HG02623 (cell line): ENCODE data around the gene CCDC43.
"Not testable (repeated sequence)": the region's sequence is repeated elsewhere in the genome, so short reads cannot be mapped to it uniquely, and the experiment has no call there.

Source experiments
- ATAC-seq: cut with Tn5 transposase; IDR thresholded peaks from one replicate; pipeline ENCODE4 v1.9.1; 2021; ENCODE audit warnings: moderate library complexity; ENCODE audit not compliant: unreplicated experiment

The CCDC43 gene

DNA sequence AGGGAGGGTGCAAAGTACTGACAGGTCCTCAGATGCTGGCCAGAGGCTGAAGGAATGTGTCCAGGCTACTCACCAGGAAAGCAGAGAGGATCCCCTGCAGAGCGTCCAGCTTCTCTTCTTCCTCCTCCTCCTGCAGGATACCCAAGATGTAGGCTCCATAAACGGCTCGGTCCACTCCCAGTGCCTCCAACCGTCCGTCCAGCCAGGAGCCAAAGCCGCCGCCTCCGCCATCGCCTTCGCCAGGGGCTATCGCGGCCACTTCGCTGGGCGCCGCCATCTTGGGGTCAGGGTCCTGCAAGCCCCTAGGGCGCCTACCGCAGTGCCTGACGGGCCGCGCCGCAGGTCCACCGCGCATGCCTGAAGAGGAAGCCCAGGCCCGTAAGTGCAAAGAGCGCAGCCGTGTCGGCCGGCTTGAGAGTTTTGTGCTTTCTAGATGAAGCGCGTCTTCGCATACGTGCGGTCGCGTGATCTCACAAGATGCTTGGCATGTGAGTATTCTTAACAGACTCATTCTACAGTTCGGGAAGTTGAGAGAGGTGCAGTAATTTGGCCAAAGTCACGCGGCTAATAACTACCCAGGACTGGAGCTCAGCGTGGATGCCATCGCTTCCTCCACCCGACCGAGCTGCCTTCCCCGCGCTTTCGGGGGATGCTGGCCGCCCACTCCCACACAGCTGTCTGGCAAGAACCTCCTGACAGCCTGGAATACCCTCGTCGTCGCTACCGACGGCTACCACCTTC, at the start of gene CCDC43:
CCDC43 (minus strand) TSS at position 300 of the 741 bp plus-strand sequence; CDS start at position 277, 23 bp downstream.
- peak; percentile 76 for ATAC-seq

GRCh38 chr17:44738214-44738906, 48.8 kb upstream of the CCDC43 start:
- ATAC-seq = no peak

- no peak for ATAC-seq
Measured at GRCh38 chr17:44736551-44737240, 47.1 kb upstream of the CCDC43 start.

GRCh38 chr17:44734272-44734671, 44.7 kb upstream of the CCDC43 start:
- ATAC-seq = no peak

DNA sequence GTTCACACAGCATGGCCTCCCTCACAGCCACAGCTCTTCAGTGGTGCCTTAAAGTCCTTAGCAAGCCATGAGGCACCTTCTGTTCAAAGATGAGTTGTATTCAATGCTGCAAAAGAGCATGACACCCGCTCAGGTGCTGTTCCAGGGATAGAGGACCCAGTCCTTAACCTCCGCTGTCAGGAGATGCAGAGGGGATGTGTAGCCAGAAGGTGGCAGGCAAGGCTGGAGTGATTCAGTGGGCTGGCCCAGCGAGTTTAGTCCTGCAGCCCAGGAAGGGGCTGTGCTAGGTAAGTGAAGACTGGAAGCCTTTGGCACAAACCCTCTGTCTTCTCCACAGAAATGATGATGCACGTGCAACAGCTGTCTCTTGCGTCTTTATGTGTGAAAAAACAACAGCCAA, 44.2 kb upstream of the CCDC43 start:
- no peak for ATAC-seq

- not testable (repeated sequence) for ATAC-seq
Measured at GRCh38 chr17:44726121-44726520, 36.5 kb upstream of the CCDC43 start.

DNA sequence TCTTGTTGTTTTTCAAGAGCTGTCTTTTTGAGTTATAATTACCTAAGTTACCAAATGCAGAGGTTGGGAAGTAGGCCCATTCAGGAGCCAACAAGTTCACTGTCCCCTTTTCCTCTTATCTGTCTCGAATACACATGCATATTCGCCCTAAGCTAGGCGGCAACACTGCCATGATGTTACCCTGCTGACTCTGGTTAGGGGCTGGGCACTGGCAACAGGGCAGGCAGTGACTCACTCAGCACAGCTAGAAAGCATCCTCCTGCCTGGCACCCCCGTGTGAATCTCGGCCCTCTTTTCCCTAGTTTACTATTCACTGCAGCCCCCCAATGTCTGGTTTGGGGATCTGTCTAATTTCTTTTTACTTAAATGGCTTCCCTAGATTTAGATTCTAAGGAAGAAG, 32.7 kb upstream of the CCDC43 start:
- no peak for ATAC-seq

- ATAC-seq = no peak
Measured at GRCh38 chr17:44719444-44719843, 29.9 kb upstream of the CCDC43 start.

- ATAC-seq = peak; percentile 50
Measured at GRCh38 chr17:44708401-44709263, 19.1 kb upstream of the CCDC43 start, which contains the start of gene DBF4B. Gene DBF4B, plus strand, starts transcription at chr17:44708665. Its CDS starts 156 bp downstream, at chr17:44708821.

GRCh38 chr17:44707755-44708400, 18.3 kb upstream of the CCDC43 start:
- ATAC-seq = no peak

DNA sequence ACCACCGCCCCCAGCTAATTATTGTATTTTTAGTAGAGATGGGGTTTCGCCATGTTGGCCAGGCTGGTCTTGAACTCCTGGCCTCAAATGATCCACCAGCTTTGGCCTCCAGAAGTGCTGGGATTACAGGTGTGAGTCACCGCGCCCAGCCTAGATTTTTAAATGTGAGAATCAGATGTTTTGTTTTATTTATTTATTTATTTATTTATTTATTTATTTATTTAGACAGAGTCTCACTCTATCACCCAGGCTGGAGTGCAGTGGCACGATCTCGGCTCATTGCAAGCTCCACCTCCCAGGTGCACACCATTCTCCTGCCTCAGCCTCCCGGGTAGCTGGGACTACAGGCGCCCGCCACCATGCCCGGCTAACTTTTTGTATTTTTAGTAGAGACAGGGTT, 10.7 kb upstream of the CCDC43 start:
- not testable (repeated sequence) for ATAC-seq

GRCh38 chr17:44693609-44694008, 4.0 kb upstream of the CCDC43 start:
- no peak for ATAC-seq

DNA sequence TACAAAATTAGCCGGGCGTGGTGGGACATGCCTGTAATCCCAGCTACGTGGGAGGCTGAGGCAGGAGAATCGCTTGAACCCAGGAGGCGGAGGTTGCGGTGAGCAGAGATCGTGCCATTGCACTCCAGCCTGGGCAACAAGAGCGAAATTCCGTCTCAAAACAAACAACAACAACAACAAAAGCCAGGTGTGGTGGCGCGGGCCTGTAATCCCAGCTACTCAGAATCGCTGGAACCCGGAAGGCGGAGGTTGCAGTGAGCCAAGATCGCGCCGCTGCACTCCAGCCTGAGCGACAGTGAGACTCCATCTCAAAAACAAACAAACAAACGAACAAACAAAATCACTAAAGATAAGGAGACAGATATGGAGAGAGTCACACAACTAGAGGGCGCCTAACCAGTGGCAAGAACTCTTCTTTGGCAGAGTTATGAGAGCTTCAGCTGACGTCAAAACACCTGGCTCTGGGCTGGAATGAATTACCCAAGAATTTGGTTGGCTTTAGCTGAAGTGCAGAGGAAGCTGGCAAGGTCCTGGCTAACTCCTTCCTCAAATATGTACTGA, 1.2 kb upstream of the CCDC43 start:
- ATAC-seq = not testable (repeated sequence)

DNA sequence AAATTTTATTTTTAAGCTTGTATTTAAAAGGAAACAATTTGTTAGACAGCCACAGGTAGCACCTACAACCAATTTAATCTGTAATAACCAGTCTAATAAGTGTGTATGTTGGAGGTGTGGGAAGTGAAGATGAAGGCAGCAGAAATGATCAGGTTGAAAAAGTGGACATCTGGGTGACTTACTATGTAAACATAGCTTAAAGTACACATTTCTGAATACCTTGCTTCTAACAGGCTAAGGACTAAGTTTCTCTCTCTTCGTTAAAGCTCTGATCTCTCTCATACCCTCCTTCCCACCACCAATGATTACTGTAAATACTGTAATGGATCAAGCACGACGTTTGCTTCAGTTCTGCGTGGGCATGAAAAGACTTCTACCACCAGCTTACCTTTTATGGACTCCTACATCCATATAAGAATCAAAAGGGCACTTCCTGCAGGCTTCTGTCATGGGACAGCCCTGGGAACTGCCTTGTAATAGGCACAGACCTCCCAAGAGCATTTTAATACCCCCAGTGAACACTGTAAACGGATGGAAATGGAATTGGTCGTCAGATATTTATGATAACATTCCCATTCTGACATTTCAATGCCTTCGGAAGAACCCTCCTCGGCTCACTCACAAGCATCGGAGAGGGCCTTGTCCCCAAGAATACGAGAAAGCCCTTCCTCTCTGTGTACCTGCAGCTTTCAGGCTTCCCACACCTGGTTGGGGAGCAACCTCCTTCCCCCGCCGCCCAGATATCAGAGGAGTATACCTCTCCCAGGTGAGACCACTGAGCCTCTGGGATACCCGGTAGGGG, 700 bp downstream of the CCDC43 start:
- ATAC-seq = no peak

- no peak for ATAC-seq
Measured at GRCh38 chr17:44688200-44688599, 1.4 kb downstream of the CCDC43 start.

- no peak for ATAC-seq
Measured at GRCh38 chr17:44687756-44688155, 1.8 kb downstream of the CCDC43 start.

GRCh38 chr17:44683303-44683702, 6.3 kb downstream of the CCDC43 start:
- ATAC-seq = not testable (repeated sequence)

DNA sequence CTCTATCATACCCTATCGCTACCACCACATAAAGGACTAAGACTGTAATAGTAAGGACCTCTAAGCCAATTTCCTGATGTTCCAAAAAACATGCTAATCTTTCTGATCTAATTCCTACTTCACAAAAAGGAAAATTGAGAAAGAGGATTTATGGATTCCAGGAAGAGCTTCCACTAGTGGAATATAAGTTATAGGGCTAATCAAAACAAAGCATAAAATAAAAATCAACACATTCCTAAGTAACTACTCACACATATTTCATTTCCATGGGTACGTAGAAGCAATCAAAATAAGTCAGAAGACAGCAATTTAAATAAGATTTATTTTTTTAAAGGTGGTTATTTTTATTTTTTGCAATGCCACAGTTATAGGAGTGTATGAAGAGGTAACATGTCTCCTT, 12.4 kb downstream of the CCDC43 start:
- ATAC-seq = no peak

- no peak for ATAC-seq
Measured at GRCh38 chr17:44673893-44674292, 15.7 kb downstream of the CCDC43 start.
